Activated CD8-positive, alpha-beta T cell treated with anti-CD3 and anti-CD28 coated beads for 36 hours (primary cell): Measurements from ENCODE around the gene LRMDA. TPM values are rescaled to one million over a fixed set of nuclear protein-coding genes. Genes with fewer than 3 reads are reported as not detected.

Source experiments
- ATAC-seq: fragments of 200-7000 bp; cut with Tn5 transposase; one replicate; pipeline ENCODE4 v1.10.0; 2021; ENCODE audit warnings: mild to moderate bottlenecking, moderate library complexity
- CTCF ChIA-PET: fragments of 350-600 bp; sonication (Branson Sonifier 250); formaldehyde crosslinking; loops from one replicate; lab custom pipeline; 2021; ENCODE audit warnings: antibody characterized with exemption; lab: Charles Lee
- POLR2A ChIA-PET: fragments of 350-600 bp; sonication (Branson Sonifier 250); formaldehyde crosslinking; loops from one replicate; lab custom pipeline; 2021; ENCODE audit warnings: antibody characterized with exemption; lab: Charles Lee
- DNase-seq: peaks from one replicate; pipeline ENCODE4 v3.0.0-alpha.2; 2020
- H3K27ac Mint-ChIP-seq: one replicate; pipeline ENCODE4 v1.8.0; 2021; ENCODE audit warnings: mild to moderate bottlenecking, mixed read lengths
- H3K27me3 Mint-ChIP-seq: one replicate; pipeline ENCODE4 v1.8.0; 2021; ENCODE audit warnings: mixed read lengths
- H3K36me3 Mint-ChIP-seq: one replicate; pipeline ENCODE4 v1.8.0; 2021; ENCODE audit warnings: low read depth, mixed read lengths
- H3K4me1 Mint-ChIP-seq: one replicate; pipeline ENCODE4 v1.8.0; 2021; ENCODE audit warnings: low read depth, mixed read lengths
- H3K4me3 Mint-ChIP-seq: one replicate; pipeline ENCODE4 v1.8.0; 2021; ENCODE audit warnings: mild to moderate bottlenecking, moderate library complexity, mixed read lengths
- H3K9me3 Mint-ChIP-seq: one replicate; pipeline ENCODE4 v1.8.0; 2021; ENCODE audit warnings: mixed read lengths
- CTCF ChIP-seq: fragments of 200-600 bp; IDR thresholded peaks from one replicate; pipeline ENCODE4 v1.8.0; 2022; ENCODE audit warnings: antibody characterized with exemption, mild to moderate bottlenecking
- intact Hi-C: fragments of 100-400 bp; cut with micrococcal nuclease; formaldehyde crosslinking; loops from one replicate; pipeline ENCODE4 v1.10.0; 2022
- total RNA-seq, 2 experiments: library from RNA; stranded (reverse); gene quantifications; one replicate each; pipeline ENCODE4 v1.2.3, GENCODE V29; 2021

Gene LRMDA
- total RNA-seq, 2 experiments from 2014 or later, result not detected

GRCh38 chr10:76113952-76114351, 682.5 kb downstream of the LRMDA start:
- Mint-ChIP-seq H3K36me3 (no peaks in the 10 kb centered on the region), H3K9me3 (no peaks in the 10 kb centered on the region), H3K4me1 (no peaks in the 10 kb centered on the region), H3K4me3 (no peak overlapping the region), H3K27me3 (peaks cover 2% of the 10 kb centered on the region), H3K27ac (no peak overlapping the region)
- intact Hi-C loops, result no loop called here
- no peak for ATAC-seq
- POLR2A ChIA-PET, result no interaction called here
- CTCF ChIA-PET, result no interaction called here
- TF ChIP-seq CTCF, result no peak
- DNase-seq, result no peak

GRCh38 chr10:76114581-76115001, 683.2 kb downstream of the LRMDA start:
- DNase-seq (no peak), ATAC-seq (no peak)
- ChIA-PET CTCF (no interaction called here), POLR2A (no interaction called here)
- Mint-ChIP-seq H3K27me3 (peaks cover 2% of the 10 kb centered on the region), H3K36me3 (no peaks in the 10 kb centered on the region), H3K4me1 (no peaks in the 10 kb centered on the region), H3K9me3 (no peaks in the 10 kb centered on the region), H3K4me3 (no peak overlapping the region), H3K27ac (no peak overlapping the region)
- no peak for TF ChIP-seq CTCF
- intact Hi-C loops, result no loop called here

- no peak overlapping the region for H3K4me3 Mint-ChIP-seq
- no peaks in the 10 kb centered on the region for H3K9me3 Mint-ChIP-seq
- no peaks in the 10 kb centered on the region for H3K4me1 Mint-ChIP-seq
- intact Hi-C loops, result no loop called here
- DNase-seq (no peak), ATAC-seq (no peak)
- ChIA-PET CTCF (no interaction called here), POLR2A (no interaction called here)
- H3K27me3 Mint-ChIP-seq, result peaks cover 2% of the 10 kb centered on the region
- H3K27ac Mint-ChIP-seq, result no peak overlapping the region
- no peak for TF ChIP-seq CTCF
- H3K36me3 Mint-ChIP-seq, result no peaks in the 10 kb centered on the region
Observed at GRCh38 chr10:76115131-76115470, 683.7 kb downstream of the LRMDA start.

GRCh38 chr10:76115471-76116155, 684.2 kb downstream of the LRMDA start:
- H3K27me3 Mint-ChIP-seq, result peaks cover 2% of the 10 kb centered on the region
- H3K4me1 Mint-ChIP-seq, result no peaks in the 10 kb centered on the region

GRCh38 chr10:76116523-76116922, 685.1 kb downstream of the LRMDA start:
- ATAC-seq (no peak), DNase-seq (no peak)
- POLR2A ChIA-PET, result no interaction called here
- no peaks in the 10 kb centered on the region for H3K9me3 Mint-ChIP-seq
- no peaks in the 10 kb centered on the region for H3K4me1 Mint-ChIP-seq
- H3K27ac Mint-ChIP-seq, result no peak overlapping the region
- H3K27me3 Mint-ChIP-seq, result no peaks in the 10 kb centered on the region
- H3K4me3 Mint-ChIP-seq, result no peak overlapping the region
- no peak for TF ChIP-seq CTCF
- no peaks in the 10 kb centered on the region for H3K36me3 Mint-ChIP-seq
- CTCF ChIA-PET, result no interaction called here
- intact Hi-C loops, result no loop called here

More at GRCh38 chr10:76115471-76116155, 684.2 kb downstream of the LRMDA start:
- H3K36me3 Mint-ChIP-seq, result no peaks in the 10 kb centered on the region
- ChIA-PET POLR2A (no interaction called here), CTCF (no interaction called here)
- TF ChIP-seq CTCF, result no peak
- ATAC-seq, result no peak
- H3K9me3 Mint-ChIP-seq, result no peaks in the 10 kb centered on the region
- intact Hi-C loops, result no loop called here
- H3K4me3 Mint-ChIP-seq, result no peak overlapping the region
- no peak for DNase-seq
- no peak overlapping the region for H3K27ac Mint-ChIP-seq
